ELR (cell line): ENCODE results near the gene RPL26.
A peak's percentile ranks its signal among the peaks of the same experiment; 100 is the strongest.
"Not testable (repeated sequence)": the region's sequence is repeated elsewhere in the genome, so short reads cannot be mapped to it uniquely, and the experiment has no call there.

ENCODE experiments used
- DNase-seq: peaks from one replicate; pipeline ENCODE4 v3.0.0-alpha.2; 2015; ENCODE audit warnings: low read depth

RPL26 gene

GRCh38 chr17:8365143-8365542 lies 17.9 kb downstream of the RPL26 start:
- peak; percentile 71 for DNase-seq

- peak; percentile 48 for DNase-seq
These were observed 20.2 kb downstream of the RPL26 start for GRCh38 chr17:8362651-8363332.

- no peak for DNase-seq
These were observed 22.2 kb downstream of the RPL26 start for GRCh38 chr17:8360751-8361150.

- DNase-seq = no peak
These were observed 22.7 kb downstream of the RPL26 start for GRCh38 chr17:8360260-8360659.

GRCh38 chr17:8359769-8360168 lies 23.2 kb downstream of the RPL26 start:
- DNase-seq = peak; percentile 89

GRCh38 chr17:8357910-8358309 lies 25.1 kb downstream of the RPL26 start:
- no peak for DNase-seq

GRCh38 chr17:8354236-8354635 lies 28.8 kb downstream of the RPL26 start:
- no peak for DNase-seq

- no peak for DNase-seq
These were observed 29.3 kb downstream of the RPL26 start for GRCh38 chr17:8353736-8354135.

- no peak for DNase-seq
These were observed 32.7 kb downstream of the RPL26 start for GRCh38 chr17:8350339-8350738.

- not testable (repeated sequence) for DNase-seq
These were observed 36.0 kb downstream of the RPL26 start for GRCh38 chr17:8347001-8347400.

GRCh38 chr17:8345951-8346665 lies 36.9 kb downstream of the RPL26 start:
- no peak for DNase-seq

- no peak for DNase-seq
These were observed 37.8 kb downstream of the RPL26 start for GRCh38 chr17:8345052-8345690.

GRCh38 chr17:8341456-8341855 lies 41.5 kb downstream of the RPL26 start:
- DNase-seq = no peak

GRCh38 chr17:8339540-8339939 lies 43.5 kb downstream of the RPL26 start, which contains the start of gene ODF4:
ODF4 (plus strand) TSS chr17:8339840; CDS start chr17:8340052, 212 bp downstream.
- no peak for DNase-seq

GRCh38 chr17:8338753-8339140 lies 44.2 kb downstream of the RPL26 start:
- no peak for DNase-seq

GRCh38 chr17:8337802-8338752 lies 44.9 kb downstream of the RPL26 start:
- no peak for DNase-seq

GRCh38 chr17:8333281-8333680 lies 49.7 kb downstream of the RPL26 start:
- DNase-seq = no peak

GRCh38 chr17:8332688-8333087 lies 50.3 kb downstream of the RPL26 start:
- no peak for DNase-seq

GRCh38 chr17:8332128-8332527 lies 50.9 kb downstream of the RPL26 start:
- DNase-seq = no peak
